ENCODE results near the gene TNS4.

Gene TNS4

DNA sequence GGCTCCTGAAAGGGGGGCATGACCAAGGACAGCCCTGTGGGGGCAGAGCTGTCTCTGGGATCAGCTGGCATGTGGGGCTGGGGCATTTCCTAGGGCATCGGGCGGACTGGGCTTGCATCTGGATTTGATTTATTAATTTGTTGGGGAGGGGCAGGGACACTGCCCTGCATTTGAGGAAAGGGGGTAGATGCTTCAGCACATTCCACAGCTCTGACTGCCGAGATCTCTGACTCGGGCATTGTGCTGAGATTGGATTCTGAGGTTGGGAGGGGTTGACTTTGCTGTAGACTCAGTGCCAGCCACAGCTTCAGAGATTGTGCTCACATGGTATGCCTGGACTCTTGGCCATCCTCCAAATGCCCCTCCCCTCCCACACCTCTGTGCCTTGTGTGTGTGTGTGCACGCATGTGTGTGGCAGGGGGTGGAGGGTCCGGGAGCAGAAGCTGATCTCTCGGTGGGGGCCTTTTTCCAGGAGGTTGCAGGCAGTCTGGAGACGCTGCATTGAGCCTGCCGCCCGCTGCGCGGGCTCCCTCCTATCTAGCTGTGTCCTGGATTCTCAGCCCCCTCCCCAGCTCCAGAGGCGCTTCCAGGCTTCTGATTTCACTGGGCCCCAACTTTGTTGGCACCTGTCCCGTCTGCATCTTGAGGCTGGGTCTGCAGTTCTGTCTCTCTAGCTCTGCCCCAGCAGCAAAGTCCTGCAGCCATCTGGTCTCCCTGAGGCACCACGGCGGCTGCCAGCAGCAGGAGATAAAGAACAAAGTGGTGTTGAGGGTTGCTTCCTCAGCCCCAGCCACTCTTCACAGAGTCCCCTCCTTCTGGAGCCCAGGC lies 43.2 kb downstream of the TNS4 start:
- peak in 1 of 56 donors; percentile 46 for DNase-seq

DNA sequence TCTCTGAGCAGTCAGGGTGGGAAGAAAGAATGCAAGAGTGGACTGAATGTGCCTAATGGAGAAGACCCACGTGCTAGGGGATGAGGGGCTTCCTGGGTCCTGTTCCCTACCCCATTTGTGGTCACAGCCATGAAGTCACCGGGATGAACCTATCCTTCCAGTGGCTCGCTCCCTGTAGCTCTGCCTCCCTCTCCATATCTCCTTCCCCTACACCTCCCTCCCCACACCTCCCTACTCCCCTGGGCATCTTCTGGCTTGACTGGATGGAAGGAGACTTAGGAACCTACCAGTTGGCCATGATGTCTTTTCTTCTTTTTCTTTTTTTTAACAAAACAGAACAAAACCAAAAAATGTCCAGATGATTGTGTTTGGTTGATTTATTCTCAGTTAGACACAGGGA lies 44.1 kb downstream of the TNS4 start:
- DNase-seq: no peak

DNA sequence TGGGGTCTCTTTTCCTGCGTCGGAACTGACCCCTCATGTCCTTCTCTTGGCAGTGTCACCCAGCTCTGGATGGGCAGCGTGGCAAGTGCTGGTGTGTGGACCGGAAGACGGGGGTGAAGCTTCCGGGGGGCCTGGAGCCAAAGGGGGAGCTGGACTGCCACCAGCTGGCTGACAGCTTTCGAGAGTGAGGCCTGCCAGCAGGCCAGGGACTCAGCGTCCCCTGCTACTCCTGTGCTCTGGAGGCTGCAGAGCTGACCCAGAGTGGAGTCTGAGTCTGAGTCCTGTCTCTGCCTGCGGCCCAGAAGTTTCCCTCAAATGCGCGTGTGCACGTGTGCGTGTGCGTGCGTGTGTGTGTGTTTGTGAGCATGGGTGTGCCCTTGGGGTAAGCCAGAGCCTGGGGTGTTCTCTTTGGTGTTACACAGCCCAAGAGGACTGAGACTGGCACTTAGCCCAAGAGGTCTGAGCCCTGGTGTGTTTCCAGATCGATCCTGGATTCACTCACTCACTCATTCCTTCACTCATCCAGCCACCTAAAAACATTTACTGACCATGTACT lies 44.9 kb downstream of the TNS4 start:
- DNase-seq: no peak

DNA sequence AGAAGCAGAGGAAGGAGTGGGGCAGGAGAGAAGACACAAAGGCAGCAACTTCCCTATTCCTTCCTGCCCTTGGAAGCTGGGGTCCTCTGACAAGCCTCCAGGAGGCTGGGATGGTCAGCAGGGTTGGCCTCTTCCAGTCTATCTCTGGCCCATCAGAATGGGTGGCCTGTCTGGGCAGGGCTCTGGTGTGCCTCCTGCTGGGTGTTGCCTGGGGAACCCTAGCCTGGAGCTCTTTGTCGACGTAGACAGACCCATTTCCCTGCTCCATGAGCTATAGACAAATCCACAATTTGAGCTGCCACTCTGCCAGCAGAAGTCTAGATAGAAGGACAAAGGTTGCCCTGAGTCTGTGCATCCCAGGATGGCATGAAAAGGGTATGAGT lies 46.8 kb downstream of the TNS4 start:
- no peak for DNase-seq

DNA sequence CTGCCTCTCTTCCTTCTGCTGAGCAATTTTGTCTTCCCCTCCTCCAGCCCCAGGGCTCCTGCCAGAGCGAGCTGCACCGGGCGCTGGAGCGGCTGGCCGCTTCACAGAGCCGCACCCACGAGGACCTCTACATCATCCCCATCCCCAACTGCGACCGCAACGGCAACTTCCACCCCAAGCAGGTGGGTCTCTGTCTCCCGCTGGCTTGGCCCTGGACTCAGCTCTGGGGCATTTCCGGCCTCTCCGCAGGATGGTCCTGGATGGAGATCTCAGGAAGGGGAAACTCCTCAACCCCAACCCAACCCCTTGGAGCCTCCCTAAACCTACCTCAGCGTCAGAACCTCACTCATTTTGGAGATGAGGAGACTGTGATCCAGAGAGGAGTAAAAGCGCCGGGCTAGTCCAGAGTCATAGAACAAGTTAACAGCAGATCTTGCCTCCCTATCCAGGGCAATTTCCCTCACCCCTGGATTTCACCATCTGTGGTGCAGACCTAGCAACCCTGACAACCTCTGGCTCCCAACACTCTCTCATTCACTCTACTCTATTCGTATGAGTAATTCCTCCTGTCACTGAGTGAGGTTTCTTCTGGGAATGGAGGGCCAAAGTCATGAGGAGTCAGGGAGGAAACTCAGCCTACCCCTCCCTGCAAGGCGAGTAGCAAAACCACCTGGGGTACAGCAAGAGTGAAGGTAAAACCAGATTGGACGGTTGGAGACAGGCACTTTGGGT lies 47.4 kb downstream of the TNS4 start:
- no peak for DNase-seq

DNA sequence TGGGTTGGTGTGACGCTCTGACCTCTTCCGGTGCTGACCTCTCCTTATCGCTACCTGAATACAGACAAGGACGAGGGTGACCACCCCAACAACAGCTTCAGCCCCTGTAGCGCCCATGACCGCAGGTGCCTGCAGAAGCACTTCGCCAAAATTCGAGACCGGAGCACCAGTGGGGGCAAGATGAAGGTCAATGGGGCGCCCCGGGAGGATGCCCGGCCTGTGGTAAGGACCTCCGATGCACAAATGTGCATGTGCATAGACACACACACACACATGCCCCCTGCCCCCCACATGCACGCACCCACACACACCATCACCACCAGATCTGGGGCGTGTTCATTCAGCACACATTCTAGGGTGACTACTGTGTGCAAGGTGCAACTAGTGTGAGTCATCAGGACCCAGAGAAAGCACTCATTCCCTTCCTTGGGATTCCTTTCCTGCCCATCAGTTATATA lies 48.5 kb downstream of the TNS4 start:
- no peak for DNase-seq

DNA sequence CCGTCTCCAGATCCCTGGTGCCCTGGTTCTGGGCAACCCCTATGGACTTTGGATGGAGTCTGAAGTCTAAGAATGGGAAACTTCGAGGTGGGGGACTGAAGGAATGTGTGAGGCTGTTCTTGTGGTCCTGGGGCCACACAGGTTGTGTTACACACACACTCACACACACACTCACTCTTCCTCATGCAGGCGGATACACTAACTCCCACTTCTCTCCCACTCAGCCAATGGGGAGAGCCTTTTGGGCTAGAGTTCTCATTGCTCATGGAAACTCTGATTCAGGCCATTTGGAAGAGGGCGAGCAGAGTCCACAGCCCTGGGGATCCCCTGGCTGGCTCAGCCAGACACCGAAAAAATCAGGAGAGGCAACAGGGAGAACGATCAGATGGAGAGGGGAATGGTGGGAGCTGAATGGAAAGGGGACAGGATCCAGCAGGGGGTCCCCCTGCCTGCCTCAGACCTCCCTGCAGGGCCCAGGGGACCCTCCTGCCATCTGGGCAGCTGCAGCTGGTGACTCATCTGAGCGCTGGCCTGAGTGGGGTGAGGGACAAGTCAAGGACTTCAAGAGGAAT lies 49.1 kb downstream of the TNS4 start:
- no peak for DNase-seq

DNA sequence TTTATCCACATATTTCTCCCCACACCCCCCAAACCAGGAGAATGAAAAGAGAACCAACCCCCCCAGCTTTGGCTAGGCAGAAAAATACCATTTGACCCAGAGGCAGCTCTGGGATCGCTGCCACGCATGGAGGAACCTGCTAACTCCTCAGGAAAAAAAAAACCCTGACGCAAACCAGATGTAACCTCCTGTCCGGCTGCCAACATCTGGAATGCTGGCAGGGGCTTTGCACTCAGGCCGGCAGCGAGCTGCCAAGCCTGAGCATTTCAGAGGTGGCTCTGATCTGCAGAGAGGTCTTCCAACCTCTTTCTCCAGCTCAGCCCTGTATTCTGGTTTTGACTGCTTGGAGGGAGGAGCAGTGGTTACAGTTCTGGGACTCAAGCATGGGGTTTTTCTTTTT lies 50.0 kb downstream of the TNS4 start:
- DNase-seq: no peak

DNA sequence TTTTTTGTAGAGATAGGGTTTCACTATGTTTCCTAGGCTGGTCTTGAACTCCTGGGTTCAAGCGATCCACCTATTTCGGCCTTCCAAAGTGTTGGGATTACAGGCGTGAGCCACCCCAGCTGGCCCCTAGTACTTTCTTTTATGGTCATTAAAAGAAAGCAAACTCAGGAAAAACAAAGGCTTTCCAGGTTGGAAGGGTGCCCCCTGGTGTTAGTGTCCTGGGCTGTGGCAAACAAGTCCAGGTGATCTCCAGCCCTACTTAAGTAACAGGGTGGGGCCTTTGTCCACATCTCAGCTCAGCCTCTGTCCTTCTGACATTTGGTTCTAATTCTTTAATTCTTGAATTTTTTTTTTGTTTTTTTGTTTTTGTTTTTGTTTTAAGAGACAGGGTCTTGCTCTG lies 51.2 kb downstream of the TNS4 start:
- no peak for DNase-seq

DNA sequence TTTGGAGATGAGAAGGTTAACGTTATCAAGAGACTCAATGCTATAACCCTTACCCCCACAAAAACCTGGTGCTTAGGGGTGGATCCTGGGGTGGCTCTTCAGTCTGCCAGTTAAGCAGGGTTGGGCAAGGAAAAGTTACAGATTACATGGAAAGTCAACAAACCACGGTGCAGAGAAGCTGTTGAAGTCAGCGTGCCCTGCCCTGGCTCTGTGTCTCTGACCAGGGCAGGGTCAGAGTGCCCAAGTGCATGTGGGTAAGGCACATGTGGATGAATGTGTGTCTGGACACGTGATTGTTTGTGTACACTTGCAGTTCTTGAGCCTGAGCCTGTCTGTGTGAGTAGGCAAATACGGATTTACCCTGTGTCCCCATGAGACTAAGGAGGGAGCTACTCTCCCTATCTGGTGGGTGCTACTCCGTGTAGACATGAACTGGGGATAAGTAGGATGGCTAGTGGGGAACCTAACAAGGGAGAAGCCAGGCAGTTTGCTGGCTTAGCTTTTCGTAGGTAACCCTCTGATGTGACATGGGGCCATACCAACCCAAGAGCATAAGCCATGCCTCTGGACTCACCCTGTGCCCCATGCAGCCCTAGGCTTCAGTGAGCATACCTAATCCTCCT lies 52.7 kb downstream of the TNS4 start:
- DNase-seq: no peak

DNA sequence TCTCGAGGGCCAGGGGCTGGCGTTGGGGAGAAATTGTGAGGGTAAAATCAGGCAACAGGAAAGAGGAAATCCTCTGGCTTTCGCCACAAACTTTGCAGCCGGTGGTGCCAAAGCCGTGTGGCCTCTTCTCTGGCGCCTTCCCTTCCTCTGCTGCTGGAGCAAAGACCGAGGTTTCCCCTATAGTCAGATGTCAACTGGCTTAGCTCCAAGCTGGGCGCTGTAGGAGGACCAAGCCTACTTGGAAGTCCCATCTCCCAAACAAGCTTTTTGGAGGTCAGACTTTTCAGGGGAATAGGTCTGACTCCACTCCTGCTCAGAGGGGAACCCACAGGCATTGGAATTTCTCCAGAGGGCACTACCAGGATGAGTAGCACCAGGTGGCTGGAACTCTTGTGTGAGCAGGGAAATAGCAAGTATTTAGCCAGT lies 53.2 kb downstream of the TNS4 start:
- no peak for DNase-seq

DNA sequence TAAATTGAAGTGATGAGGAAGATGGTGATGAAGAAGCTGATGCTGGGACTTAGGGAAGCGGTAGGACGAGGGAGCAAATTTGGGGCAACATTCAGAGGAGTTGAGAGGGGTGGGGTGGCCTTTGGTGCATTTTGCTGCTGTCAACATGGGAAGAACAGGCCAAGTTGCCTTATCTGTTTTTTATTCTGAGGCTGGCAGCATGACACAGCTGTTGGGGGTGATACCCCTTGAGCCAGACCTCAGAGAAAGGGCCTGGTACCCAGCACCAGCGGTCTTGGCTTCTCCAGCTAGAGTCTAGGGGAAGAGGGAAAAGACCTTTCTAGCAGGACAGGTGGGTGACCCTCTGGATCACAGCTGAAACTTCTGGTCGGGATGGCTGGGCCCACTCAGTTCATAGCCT lies 53.6 kb downstream of the TNS4 start:
- no peak for DNase-seq

DNA sequence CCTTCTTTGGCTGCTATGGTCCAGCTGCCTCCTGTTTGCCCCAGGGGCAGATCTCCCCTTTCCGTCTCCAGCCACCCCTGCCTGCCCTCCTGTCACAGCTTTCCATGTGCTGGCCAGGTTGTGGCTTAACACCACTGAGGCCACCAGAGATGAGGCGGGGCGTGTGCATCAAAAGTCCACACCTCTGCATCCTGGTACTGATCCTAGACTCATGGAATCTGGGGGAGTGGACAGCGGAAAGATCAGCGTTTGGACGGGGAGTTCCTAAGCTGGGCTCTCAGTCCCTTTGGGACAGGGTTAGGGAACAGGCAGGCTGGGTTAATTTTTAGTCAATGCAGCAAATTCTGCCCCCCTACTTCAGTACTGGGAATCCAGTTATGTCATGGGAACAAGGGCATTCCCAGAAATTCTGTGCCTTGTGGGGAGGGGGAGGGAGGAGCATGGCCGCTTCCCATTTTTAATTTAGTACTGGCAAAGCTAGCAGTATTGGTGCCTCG lies 54.2 kb downstream of the TNS4 start:
- DNase-seq: no peak

DNA sequence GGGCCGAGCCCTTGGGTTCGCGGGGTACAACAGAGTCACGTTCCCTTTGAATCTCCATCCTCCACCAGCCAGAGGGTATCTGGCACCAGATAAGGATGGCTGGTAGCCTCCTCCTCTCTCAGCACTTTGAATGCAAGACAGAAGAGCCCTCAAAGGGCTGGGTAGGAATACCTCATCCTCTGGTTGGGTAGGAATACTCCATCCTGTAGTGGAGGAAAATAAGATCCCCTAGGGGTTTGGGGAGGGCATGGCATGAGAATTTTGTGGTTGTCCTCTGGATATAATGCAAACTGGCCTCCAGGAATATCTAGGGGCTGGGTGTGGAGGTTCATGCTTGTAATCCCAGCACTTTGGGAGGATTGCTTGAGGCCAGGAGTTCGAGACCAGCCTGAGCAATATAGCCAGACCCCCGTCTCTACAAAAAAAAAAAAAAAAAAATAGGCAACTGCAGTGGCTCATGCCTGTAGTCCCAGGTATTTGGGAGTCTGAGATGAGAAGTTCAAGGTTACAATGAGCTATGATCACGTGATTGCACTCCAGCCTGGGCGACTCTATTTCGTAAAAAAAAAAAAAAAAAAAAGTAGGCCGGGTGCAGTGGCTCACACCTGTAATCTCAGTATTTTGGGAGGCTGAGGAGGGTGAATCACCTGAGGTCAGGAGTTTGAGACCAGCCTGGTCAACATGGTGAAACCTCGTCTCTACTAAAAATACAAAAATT lies 55.5 kb downstream of the TNS4 start:
- no peak for DNase-seq

DNA sequence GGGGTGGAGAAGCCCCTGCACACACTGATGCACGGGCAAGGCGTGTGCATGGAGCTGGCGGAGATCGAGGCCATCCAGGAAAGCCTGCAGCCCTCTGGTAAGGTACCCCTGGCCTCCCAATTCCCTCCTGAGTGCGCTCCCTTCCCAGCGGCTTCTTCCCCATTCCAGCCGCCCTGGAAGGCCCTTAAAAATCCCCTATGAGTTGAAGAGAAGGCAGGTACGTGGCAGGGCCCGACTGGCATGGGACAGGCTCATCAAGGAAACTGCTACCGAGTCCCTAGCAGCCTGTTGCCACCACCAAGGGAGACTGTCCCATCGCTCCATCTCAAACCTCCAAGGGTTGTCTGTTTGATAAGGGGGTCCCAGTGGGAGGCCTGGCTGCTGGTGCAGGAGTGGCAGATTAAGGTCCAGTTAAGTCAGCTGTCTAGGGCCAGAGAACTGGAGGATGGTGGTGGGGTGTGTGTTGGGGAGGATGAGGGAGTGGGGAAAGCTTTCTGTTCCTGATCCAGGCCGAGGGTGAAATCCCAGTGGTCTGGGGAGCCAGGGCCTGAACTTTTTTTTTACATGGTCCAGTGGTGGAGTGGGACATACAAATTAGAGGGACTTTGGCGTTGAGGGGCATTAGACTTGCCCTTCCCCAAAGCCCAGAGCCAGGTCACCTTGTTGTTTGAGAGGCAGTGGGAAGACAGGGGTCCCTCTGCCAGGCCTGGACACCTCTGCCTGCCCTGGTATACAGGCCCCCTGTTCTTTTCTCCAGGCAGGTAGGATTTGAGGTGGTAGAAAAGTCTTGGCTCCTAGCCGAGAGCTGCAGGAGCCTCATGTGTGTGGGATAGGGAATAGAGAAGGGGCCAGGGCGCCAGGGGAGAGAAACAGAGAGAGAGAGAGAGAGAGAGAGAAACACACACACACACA lies 57.2 kb downstream of the TNS4 start:
- DNase-seq: peak in 2 of 56 donors; percentile 11 to 27

DNA sequence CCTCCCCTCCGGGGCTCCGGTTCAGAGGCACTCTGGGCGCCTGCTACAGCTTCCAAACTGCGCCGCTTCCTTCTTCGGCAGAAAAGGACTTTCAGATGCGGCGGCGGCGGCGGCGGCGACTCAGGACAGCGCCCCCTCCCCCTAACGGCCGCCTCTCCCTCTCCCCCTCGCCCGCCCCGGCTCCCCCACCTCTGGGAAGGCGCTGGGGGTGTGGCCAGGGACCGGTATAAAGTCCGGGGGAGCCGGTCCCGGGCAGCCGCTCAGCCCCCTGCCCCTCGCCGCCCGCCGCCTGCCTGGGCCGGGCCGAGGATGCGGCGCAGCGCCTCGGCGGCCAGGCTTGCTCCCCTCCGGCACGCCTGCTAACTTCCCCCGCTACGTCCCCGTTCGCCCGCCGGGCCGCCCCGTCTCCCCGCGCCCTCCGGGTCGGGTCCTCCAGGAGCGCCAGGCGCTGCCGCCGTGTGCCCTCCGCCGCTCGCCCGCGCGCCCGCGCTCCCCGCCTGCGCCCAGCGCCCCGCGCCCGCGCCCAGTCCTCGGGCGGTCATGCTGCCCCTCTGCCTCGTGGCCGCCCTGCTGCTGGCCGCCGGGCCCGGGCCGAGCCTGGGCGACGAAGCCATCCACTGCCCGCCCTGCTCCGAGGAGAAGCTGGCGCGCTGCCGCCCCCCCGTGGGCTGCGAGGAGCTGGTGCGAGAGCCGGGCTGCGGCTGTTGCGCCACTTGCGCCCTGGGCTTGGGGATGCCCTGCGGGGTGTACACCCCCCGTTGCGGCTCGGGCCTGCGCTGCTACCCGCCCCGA lies 58.0 kb downstream of the TNS4 start, which contains the start of gene IGFBP4:
Gene IGFBP4, plus strand, starts transcription at position 255 of the 792 bp plus-strand sequence. Its CDS starts 286 bp downstream, at position 541.
- peak in 43 of 56 donors; percentile 6 to 76 (median 30) for DNase-seq

DNA sequence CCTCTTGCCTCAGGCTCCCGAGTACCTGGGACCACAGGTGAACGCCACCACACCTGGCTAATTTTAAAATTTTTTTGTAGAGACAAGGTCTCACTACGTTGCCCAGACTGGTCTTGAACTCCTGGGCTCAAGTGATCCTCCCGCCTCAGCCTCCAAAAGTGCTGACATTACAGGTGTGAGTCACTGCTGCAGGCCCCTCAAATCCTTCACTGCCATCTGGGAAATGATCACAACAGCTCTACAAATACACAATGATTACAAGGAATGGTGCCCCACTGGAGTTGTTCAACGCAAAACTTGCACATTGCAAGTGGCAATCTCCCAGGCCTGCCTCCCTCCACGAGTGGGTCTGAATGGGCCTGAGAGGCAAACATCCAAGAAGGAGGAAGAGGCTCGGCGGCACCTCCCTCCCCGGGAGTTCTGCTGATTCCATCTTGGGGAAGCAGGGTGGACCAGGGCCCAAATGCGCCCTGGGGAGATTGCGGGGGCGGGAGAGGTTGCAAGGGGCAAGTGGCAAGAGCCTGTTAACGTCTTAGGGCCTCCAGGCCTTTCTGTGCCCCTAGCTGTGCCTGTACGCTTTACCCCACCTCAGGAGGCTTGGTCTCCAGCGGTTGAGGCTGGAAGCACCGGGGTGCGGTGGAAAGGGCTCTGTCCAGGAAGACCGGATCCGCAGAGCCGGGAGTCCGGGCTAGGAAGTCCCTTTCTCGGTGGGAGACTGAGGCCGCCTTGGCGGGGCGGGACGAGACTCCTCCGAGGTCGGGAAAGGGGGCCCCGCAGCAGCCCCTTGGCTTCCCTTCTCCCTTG lies 58.8 kb downstream of the TNS4 start:
- DNase-seq: peak in 2 of 56 donors; percentile 2 to 28

DNA sequence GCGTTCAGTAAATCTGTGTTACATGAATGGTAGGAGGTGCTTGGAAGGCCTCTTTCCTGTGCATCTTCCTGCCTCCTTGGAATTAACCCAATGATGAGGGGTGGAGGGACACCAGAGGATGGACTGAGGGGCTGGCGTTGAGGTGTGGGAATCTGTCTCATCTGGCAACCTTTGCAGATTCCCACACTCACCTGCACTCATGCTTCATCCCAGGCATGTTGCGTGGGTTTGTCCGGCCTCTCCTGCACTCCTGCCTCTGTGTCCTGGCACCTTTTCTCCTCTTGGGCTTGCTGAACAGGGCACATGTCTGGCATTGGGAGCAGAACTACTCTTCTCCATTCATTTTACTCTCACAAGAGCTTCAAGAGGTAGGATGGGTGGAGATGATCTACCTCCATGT lies 61.3 kb downstream of the TNS4 start:
- DNase-seq: no peak

Data from amygdala (tissue), 56 donors.